ENCODE measurements around the gene PMS1. TPM values are rescaled to one million over a fixed set of nuclear protein-coding genes. Genes with fewer than 3 reads are reported as not detected.

PMS1 gene
- total RNA-seq (2014; rRNA removed; shearing (Covaris generic)) (53.7 and 57.6 TPM in 2 replicates), polyA plus RNA-seq (2016; fragmentation: Nextera tagmentation; extraction: Ambion mirVana) (64.1 and 71.6 TPM in 2 replicates)
- long read RNA-seq, partial matches to known transcripts, result 9 of 20 reads
- long read RNA-seq, other reads (novel, unspliced or antisense), result 9 of 20 reads

GRCh38 chr2:189783927-189784867 is at the start of gene PMS1, which contains the start of gene ORMDL1:
Gene PMS1, plus strand, starts transcription at chr2:189784450. Its CDS starts 7,360 bp downstream, at chr2:189791810.
Gene ORMDL1, minus strand, starts transcription at chr2:189784339. Its CDS starts 1,744 bp downstream, at chr2:189782595.
- peaks cover 84% of the 10 kb centered on the region for H3K79me2 ChIP-seq (replicated peaks; ENCODE audit: insufficient read depth)
- peaks cover 53% of the 10 kb centered on the region for H3K36me3 Mint-ChIP-seq (ENCODE audit: low read depth)
- H4K20me1 ChIP-seq (replicated peaks; ENCODE audit: insufficient read depth), result peaks cover 8% of the 10 kb centered on the region; the same call in 1 of the 2 replicates
- H3K27ac Mint-ChIP-seq, result peak within 1 kb of the TSS; percentile 95
- peak within 1 kb of the TSS; percentile 93 for H3K27ac ChIP-seq (ENCODE audit: low read depth)
- H3K9me2 ChIP-seq (ENCODE audit: insufficient read depth), result no peaks in the 10 kb centered on the region
- DNase-seq (ENCODE audit: low spot score) (peak; percentile 95), ATAC-seq (peak; percentile 95)
- TF ChIP-seq REST (IDR thresholded peaks at IDR 0.05; ENCODE audit: unreplicated experiment) (no peak), ZNF114 (CRISPR knock-in tag; IDR thresholded peaks at IDR 0.05) (no peak), CREB1 (CRISPR knock-in tag; IDR thresholded peaks at IDR 0.05; ENCODE audit: low read depth) (peak; percentile 54), EZH2phosphoT487 (IDR thresholded peaks at IDR 0.05; ENCODE audit: unreplicated experiment) (no peak), EZH2 (IDR thresholded peaks at IDR 0.05; ENCODE audit: low read depth, unreplicated experiment) (no peak), STAT1 (IDR thresholded peaks at IDR 0.05; ENCODE audit: unreplicated experiment) (no peak), NANOG (IDR thresholded peaks at IDR 0.05; ENCODE audit: borderline replicate concordance) (no peak), JUNB (IDR thresholded peaks at IDR 0.05; ENCODE audit: unreplicated experiment) (no peak), ZNF331 (CRISPR knock-in tag; IDR thresholded peaks at IDR 0.05; ENCODE audit: low read depth) (no peak), POLR2AphosphoS5 (IDR thresholded peaks at IDR 0.05; ENCODE audit: low read depth) (peak; percentile 95), ETS1 (IDR thresholded peaks at IDR 0.05) (peak; percentile 65; the same call in 1 of the 2 replicates)
- H3K4me1 ChIP-seq (ENCODE audit: insufficient read depth), result peaks cover 5% of the 10 kb centered on the region; the same call in 1 of the 2 replicates
- no peaks in the 10 kb centered on the region for H3K9me3 Mint-ChIP-seq
- peaks cover 20% of the 10 kb centered on the region for H3K36me3 ChIP-seq (ENCODE audit: insufficient read depth)
- no peaks in the 10 kb centered on the region for H3K27me3 ChIP-seq (ENCODE audit: insufficient read depth)
- H2AFZ ChIP-seq, result peak within 1 kb of the TSS; percentile 70; the same call in 1 of the 2 replicates
- no peaks in the 10 kb centered on the region for H3F3A ChIP-seq (replicated peaks; ENCODE audit: low read depth)
- H3K4me2 ChIP-seq, result peak within 1 kb of the TSS; percentile 75
- peaks cover 2% of the 10 kb centered on the region for H3K27me3 Mint-ChIP-seq (ENCODE audit: insufficient read depth, low read depth, poor library complexity)
- H3K4me1 Mint-ChIP-seq, result peaks cover 21% of the 10 kb centered on the region
- peak within 1 kb of the TSS; percentile 95 for H3K4me3 Mint-ChIP-seq
- H3K4me3 ChIP-seq, result peak within 1 kb of the TSS; percentile 60
